Caco-2 (cell line): ENCODE measurements around the gene SOX3. TPM values are rescaled to one million over a fixed set of nuclear protein-coding genes. Genes with fewer than 3 reads are reported as not detected.

ENCODE experiments used
- BruUV-seq: library from RNA; stranded (reverse); fragments of 400-500 nt; replicated peaks from 2 replicates; lab custom pipeline; 2021; lab: Mats Ljungman, UMichigan
- CTCF ChIA-PET: fragments of 300-600 bp; sonication (Branson Sonifier 250); formaldehyde crosslinking; loops from one replicate; lab custom pipeline; 2022; ENCODE audit warnings: antibody characterized with exemption; lab: Charles Lee
- POLR2A ChIA-PET: fragments of 300-600 bp; sonication (Branson Sonifier 250); formaldehyde crosslinking; loops from one replicate; lab custom pipeline; 2022; ENCODE audit warnings: antibody characterized with exemption; lab: Charles Lee
- DNase-seq, 2 experiments: peaks; one replicate each; pipeline versions ENCODE4 v3.0.0 to v3.0.0-alpha.2; 2020 to 2022
- H3K27me3 ChIP-seq: replicated peaks from 2 replicates; pipeline ENCODE4 v1.6.0; 2011; ENCODE audit warnings: low read length; ENCODE audit not compliant: control insufficient read depth, insufficient read depth
- H3K36me3 ChIP-seq: 2 replicates; pipeline ENCODE4 v1.5.1; 2011; ENCODE audit warnings: low read length; ENCODE audit not compliant: control insufficient read depth, insufficient read depth
- H3K4me1 ChIP-seq: fragments of 250-450 bp; sonication (Bioruptor Pico); 2 replicates; pipeline ENCODE4 v1.5.1; 2020; ENCODE audit warnings: mild to moderate bottlenecking
- H3K4me3 ChIP-seq: 2 replicates; pipeline ENCODE4 v1.5.1; 2011; ENCODE audit warnings: low read depth, mild to moderate bottlenecking, control low read depth, low read length
- H3K9me3 ChIP-seq: fragments of 250-450 bp; sonication (Bioruptor Pico); 2 replicates; pipeline ENCODE4 v1.5.1; 2020; ENCODE audit warnings: mild to moderate bottlenecking, moderate library complexity
- H3K27ac Mint-ChIP-seq: one replicate; pipeline ENCODE4 v1.8.0; 2022; ENCODE audit warnings: mixed read lengths; ENCODE audit not compliant: unreplicated experiment
- H3K27me3 Mint-ChIP-seq: one replicate; pipeline ENCODE4 v1.8.0; 2022; ENCODE audit warnings: mixed read lengths; ENCODE audit not compliant: insufficient read depth, unreplicated experiment
- H3K36me3 Mint-ChIP-seq: one replicate; pipeline ENCODE4 v1.8.0; 2022; ENCODE audit warnings: mild to moderate bottlenecking, mixed read lengths; ENCODE audit not compliant: insufficient read depth, unreplicated experiment
- H3K4me1 Mint-ChIP-seq: one replicate; pipeline ENCODE4 v1.8.0; 2022; ENCODE audit warnings: low read depth, mixed read lengths; ENCODE audit not compliant: unreplicated experiment
- H3K4me3 Mint-ChIP-seq: one replicate; pipeline ENCODE4 v1.8.0; 2022; ENCODE audit warnings: mild to moderate bottlenecking, moderate library complexity, mixed read lengths; ENCODE audit not compliant: unreplicated experiment
- H3K9me3 Mint-ChIP-seq: one replicate; pipeline ENCODE4 v1.8.0; 2022; ENCODE audit warnings: mixed read lengths; ENCODE audit not compliant: unreplicated experiment
- intact Hi-C: fragments of 100-400 bp; cut with micrococcal nuclease; formaldehyde crosslinking; loops from one replicate; pipeline ENCODE4 v1.10.0; 2022; ENCODE audit not compliant: unreplicated experiment
- total RNA-seq: library from RNA; stranded (reverse); gene quantifications from 2 replicates; pipeline ENCODE4 v1.2.3, GENCODE V29; 2022
- TF ChIP-seq, protein P1 (sequence below), 2 experiments: fragments of 200-600 bp in 1 of 2; IDR thresholded peaks; 1 replicate in 1 of 2; 2 replicates in 1 of 2; pipeline versions ENCODE4 v1.5.1 to v1.8.0; 2011 to 2022; ENCODE audit warnings: antibody characterized with exemption in 1 of 2, control low read depth in 1 of 2, inconsistent platforms in 1 of 2, low read depth in 1 of 2, low read length in 1 of 2, mild to moderate bottlenecking in 1 of 2, moderate library complexity in 1 of 2; ENCODE audit not compliant: insufficient read depth in 1 of 2, severe bottlenecking in 1 of 2, unreplicated experiment in 1 of 2

SOX3 gene
- total RNA-seq, 1 experiment from 2014 or later, result not detected

- no peaks in the 10 kb centered on the region for H3K27me3 Mint-ChIP-seq
- Histone ChIP-seq H3K27me3 (no peaks in the 10 kb centered on the region), H3K9me3 (no peaks in the 10 kb centered on the region), H3K4me1 (no peaks in the 10 kb centered on the region), H3K36me3 (no peaks in the 10 kb centered on the region), H3K4me3 (no peak overlapping the region)
- ChIA-PET CTCF (no interaction called here), POLR2A (no interaction called here)
- no peaks in the 10 kb centered on the region for H3K4me1 Mint-ChIP-seq
- H3K9me3 Mint-ChIP-seq, result no peaks in the 10 kb centered on the region
- TF ChIP-seq, protein P1, sequence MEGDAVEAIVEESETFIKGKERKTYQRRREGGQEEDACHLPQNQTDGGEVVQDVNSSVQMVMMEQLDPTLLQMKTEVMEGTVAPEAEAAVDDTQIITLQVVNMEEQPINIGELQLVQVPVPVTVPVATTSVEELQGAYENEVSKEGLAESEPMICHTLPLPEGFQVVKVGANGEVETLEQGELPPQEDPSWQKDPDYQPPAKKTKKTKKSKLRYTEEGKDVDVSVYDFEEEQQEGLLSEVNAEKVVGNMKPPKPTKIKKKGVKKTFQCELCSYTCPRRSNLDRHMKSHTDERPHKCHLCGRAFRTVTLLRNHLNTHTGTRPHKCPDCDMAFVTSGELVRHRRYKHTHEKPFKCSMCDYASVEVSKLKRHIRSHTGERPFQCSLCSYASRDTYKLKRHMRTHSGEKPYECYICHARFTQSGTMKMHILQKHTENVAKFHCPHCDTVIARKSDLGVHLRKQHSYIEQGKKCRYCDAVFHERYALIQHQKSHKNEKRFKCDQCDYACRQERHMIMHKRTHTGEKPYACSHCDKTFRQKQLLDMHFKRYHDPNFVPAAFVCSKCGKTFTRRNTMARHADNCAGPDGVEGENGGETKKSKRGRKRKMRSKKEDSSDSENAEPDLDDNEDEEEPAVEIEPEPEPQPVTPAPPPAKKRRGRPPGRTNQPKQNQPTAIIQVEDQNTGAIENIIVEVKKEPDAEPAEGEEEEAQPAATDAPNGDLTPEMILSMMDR (IDR thresholded peaks at IDR 0.05; ENCODE audit: insufficient read depth in 1 of 2, low read depth in 1 of 2, low read length in 1 of 2, severe bottlenecking in 1 of 2, unreplicated experiment in 1 of 2), result no peak
- no TSS peak for BruUV-seq
- H3K27ac Mint-ChIP-seq, result no peak overlapping the region
- H3K36me3 Mint-ChIP-seq, result no peaks in the 10 kb centered on the region
- DNase-seq, result no peak
- intact Hi-C loops, result no loop called here
- no peak overlapping the region for H3K4me3 Mint-ChIP-seq
These were observed 2.5 kb upstream of the SOX3 start for GRCh38 chrX:140507223-140507981.

- H3K9me3 ChIP-seq, result no peaks in the 10 kb centered on the region
- Mint-ChIP-seq H3K9me3 (no peaks in the 10 kb centered on the region), H3K4me1 (no peaks in the 10 kb centered on the region), H3K27me3 (no peaks in the 10 kb centered on the region), H3K4me3 (no peak overlapping the region), H3K36me3 (no peaks in the 10 kb centered on the region), H3K27ac (no peak overlapping the region)
- no peaks in the 10 kb centered on the region for H3K36me3 ChIP-seq
- no peak for DNase-seq
- TF ChIP-seq, protein P1 (IDR thresholded peaks at IDR 0.05; ENCODE audit: insufficient read depth in 1 of 2, low read depth in 1 of 2, low read length in 1 of 2, severe bottlenecking in 1 of 2, unreplicated experiment in 1 of 2), result no peak
- no peaks in the 10 kb centered on the region for H3K4me1 ChIP-seq
- no peak overlapping the region for H3K4me3 ChIP-seq
- intact Hi-C loops, result no loop called here
- no TSS peak for BruUV-seq
- H3K27me3 ChIP-seq, result no peaks in the 10 kb centered on the region
- ChIA-PET POLR2A (no interaction called here), CTCF (no interaction called here)
These were observed 810 bp upstream of the SOX3 start for GRCh38 chrX:140505421-140506337.

DNA sequence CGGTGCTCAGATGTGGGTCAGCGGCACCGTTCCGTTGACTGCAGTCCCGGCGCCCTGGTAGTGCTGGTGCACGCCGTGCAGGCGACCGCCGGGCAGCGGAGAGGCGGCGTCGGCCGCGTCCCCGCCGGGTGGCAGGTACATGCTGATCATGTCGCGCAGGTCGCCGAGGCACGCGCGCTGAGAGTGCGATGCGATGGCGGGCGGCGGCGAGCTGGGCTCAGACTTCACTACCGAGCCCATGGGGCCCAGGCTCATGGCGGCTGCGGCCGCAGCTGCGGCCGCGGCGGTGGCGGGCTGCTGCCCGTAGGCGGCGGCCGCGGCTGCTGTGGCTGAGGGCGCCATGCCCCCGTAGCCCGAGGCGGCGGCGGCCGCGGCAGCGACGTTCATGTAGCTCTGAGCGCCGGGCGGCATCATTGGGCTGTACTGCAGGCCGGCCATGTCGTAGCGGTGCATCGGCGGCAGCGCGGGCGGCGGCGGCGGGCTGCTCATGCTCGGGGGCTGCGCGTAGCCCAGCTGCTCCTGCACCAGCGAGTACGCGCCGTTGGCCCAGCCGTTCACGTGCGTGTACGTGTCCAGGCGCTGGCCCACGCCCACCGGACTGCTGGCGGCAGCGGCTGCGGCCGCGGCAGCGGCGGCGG is 1.0 kb downstream of the SOX3 start:
- Histone ChIP-seq H3K36me3 (no peaks in the 10 kb centered on the region), H3K27me3 (no peaks in the 10 kb centered on the region), H3K4me3 (no peak overlapping the region), H3K4me1 (no peaks in the 10 kb centered on the region), H3K9me3 (no peaks in the 10 kb centered on the region)
- Mint-ChIP-seq H3K27me3 (no peaks in the 10 kb centered on the region), H3K36me3 (no peaks in the 10 kb centered on the region), H3K9me3 (no peaks in the 10 kb centered on the region), H3K27ac (no peak overlapping the region), H3K4me1 (no peaks in the 10 kb centered on the region), H3K4me3 (no peak overlapping the region)
- no peak for DNase-seq
- POLR2A ChIA-PET, result no interaction called here
- intact Hi-C loops, result no loop called here
- no TSS peak for BruUV-seq
- TF ChIP-seq, protein P1 (IDR thresholded peaks at IDR 0.05; ENCODE audit: insufficient read depth in 1 of 2, low read depth in 1 of 2, low read length in 1 of 2, severe bottlenecking in 1 of 2, unreplicated experiment in 1 of 2), result no peak
- CTCF ChIA-PET, result no interaction called here
